Kidney (tissue), 14 donors: ENCODE measurements around the gene FAHD2B. TPM values are rescaled to one million over a fixed set of nuclear protein-coding genes. Genes with fewer than 3 reads are reported as not detected.
"Not testable (repeated sequence)": the region's sequence is repeated elsewhere in the genome, so short reads cannot be mapped to it uniquely, and the experiment has no call there.

Source experiments
- DNase-seq, 5 donors: peaks; one replicate each; pipeline ENCODE4 v3.0.0-alpha.2; 2013 to 2020
- FAIRE-seq: peaks from 2 replicates; lab custom pipeline; 2012; peaks lifted over from hg19 to GRCh38; lab: Jason Lieb, UNC
- H3K27ac ChIP-seq, 2 donors: one replicate each; pipeline ENCODE4 v1.7.0; 2013; ENCODE audit warnings: low read depth in 2 of 2, low read length in 2 of 2, inconsistent platforms in 1 of 2
- H3K27me3 ChIP-seq: one replicate; pipeline ENCODE4 v1.7.1; 2013; ENCODE audit warnings: low read length, inconsistent platforms; ENCODE audit not compliant: control insufficient read depth, insufficient read depth
- H3K36me3 ChIP-seq, 3 donors: one replicate each; pipeline versions ENCODE4 v1.7.0 to v1.7.1; 2013; ENCODE audit warnings: low read length in 3 of 3, control low read depth in 1 of 3, inconsistent platforms in 1 of 3; ENCODE audit not compliant: insufficient read depth in 3 of 3, control insufficient read depth in 2 of 3
- H3K4me1 ChIP-seq, 3 donors: one replicate each; pipeline versions ENCODE4 v1.7.0 to v1.7.1; 2013; ENCODE audit warnings: low read length in 3 of 3, inconsistent platforms in 1 of 3, low read depth in 1 of 3; ENCODE audit not compliant: control insufficient read depth in 2 of 3, insufficient read depth in 2 of 3
- H3K4me3 ChIP-seq, 3 donors: one replicate each; pipeline versions ENCODE4 v1.7.0 to v1.8.1; 2013; ENCODE audit warnings: low read length in 3 of 3, control low read depth in 1 of 3, inconsistent platforms in 1 of 3
- H3K9ac ChIP-seq, 3 donors: one replicate each; pipeline versions ENCODE4 v1.7.0 to v1.7.1; 2013; ENCODE audit warnings: low read length in 3 of 3, control low read depth in 1 of 3, inconsistent platforms in 1 of 3
- H3K9me3 ChIP-seq, 3 donors: one replicate each; pipeline versions ENCODE4 v1.7.0 to v1.7.1; 2013; ENCODE audit warnings: low read length in 3 of 3, control low read depth in 1 of 3, inconsistent platforms in 1 of 3; ENCODE audit not compliant: control insufficient read depth in 2 of 3, insufficient read depth in 1 of 3
- CTCF ChIP-seq: IDR thresholded peaks from 3 replicates; pipeline ENCODE4 v1.5.1; 2012; ENCODE audit warnings: mild to moderate bottlenecking, moderate library complexity, borderline replicate concordance; ENCODE audit not compliant: insufficient read depth; ENCODE audit errors: extremely low read depth
- intact Hi-C: fragments of 100-400 bp; cut with DNase I; formaldehyde crosslinking; loops from one replicate; pipeline ENCODE4 v1.11.1; 2022
- polyA plus RNA-seq: library from polyadenylated mRNA; stranded (reverse); fragments of 350-450 nt; fragmentation: Illumina TruSeq; extraction: RNeasy Lipid Tissue Mini Kit (QIAGEN cat#74804); gene quantifications from one replicate; pipeline ENCODE4 v1.2.3, GENCODE V29; 2014; ENCODE audit warnings: low read depth, low replicate concordance; ENCODE audit not compliant: insufficient read depth
- total RNA-seq: library from RNA; stranded (reverse); fragmentation: NEBNext Ultra II Directional; extraction: Animal tissue kit (Norgen Biotek cat#: 25700); gene quantifications from one replicate; pipeline ENCODE4 v1.2.1, GENCODE V29; 2021
- donor health status: control.
- donor health status: control.
- donor health status: control.
- donor health status: control.
- donor health status: control.
- donor health status: DM: yes; HTN: yes; CAD: no.
- donor health status: Normal renal cell carcinoma (clear cell type).

The FAHD2B gene
- total and polyA plus RNA-seq, 2 donors from 2014 or later = 8.8 to 34.5 TPM

- DNase-seq (no peak), FAIRE-seq (no peak)
- TF ChIP-seq CTCF = no peak
- Histone ChIP-seq H3K27ac (no peak overlapping the region), H3K4me1 (no peaks in the 10 kb centered on the region), H3K4me3 (no peak overlapping the region), H3K36me3 (no peaks in the 10 kb centered on the region), H3K9ac (no peak overlapping the region), H3K9me3 (no peaks in the 10 kb centered on the region), H3K27me3 (no peaks in the 10 kb centered on the region)
- intact Hi-C loops = no loop called here
These were observed 26.6 kb downstream of the FAHD2B start for GRCh38 chr2:97068074-97068473.

GRCh38 chr2:97067279-97068004 lies 27.2 kb downstream of the FAHD2B start:
- H3K9ac ChIP-seq = no peak overlapping the region
- H3K27me3 ChIP-seq = no peaks in the 10 kb centered on the region
- no peaks in the 10 kb centered on the region for H3K9me3 ChIP-seq
- no peak overlapping the region for H3K4me3 ChIP-seq
- FAIRE-seq (no peak), DNase-seq (no peak)
- H3K4me1 ChIP-seq = no peaks in the 10 kb centered on the region
- no peak for TF ChIP-seq CTCF
- intact Hi-C loops = no loop called here
- H3K27ac ChIP-seq = no peak overlapping the region
- H3K36me3 ChIP-seq = no peaks in the 10 kb centered on the region

DNA sequence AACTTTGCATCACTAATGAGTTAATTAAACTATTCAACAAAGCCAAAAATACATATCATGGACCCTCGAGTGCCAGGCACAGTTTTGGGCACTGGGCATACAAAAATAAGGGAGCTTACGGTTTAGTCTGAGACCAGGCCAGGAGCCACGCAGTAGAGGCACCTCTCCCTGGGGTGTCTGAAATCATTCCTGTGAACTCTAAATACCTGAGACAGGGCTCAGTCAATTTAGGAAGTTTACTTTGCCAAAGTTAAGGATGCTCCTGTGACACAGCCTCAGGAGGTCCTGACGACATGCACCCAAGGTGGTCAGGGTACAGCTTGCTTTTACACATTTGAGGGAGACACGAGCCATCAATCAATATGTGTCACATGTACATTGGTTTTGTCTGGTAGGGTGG lies 28.7 kb downstream of the FAHD2B start:
- DNase-seq, H3K9ac ChIP-seq, H3K27me3 ChIP-seq, H3K4me1 ChIP-seq, FAIRE-seq, H3K36me3 ChIP-seq, H3K27ac ChIP-seq, H3K9me3 ChIP-seq, intact Hi-C loops, H3K4me3 ChIP-seq: not testable (repeated sequence)

DNA sequence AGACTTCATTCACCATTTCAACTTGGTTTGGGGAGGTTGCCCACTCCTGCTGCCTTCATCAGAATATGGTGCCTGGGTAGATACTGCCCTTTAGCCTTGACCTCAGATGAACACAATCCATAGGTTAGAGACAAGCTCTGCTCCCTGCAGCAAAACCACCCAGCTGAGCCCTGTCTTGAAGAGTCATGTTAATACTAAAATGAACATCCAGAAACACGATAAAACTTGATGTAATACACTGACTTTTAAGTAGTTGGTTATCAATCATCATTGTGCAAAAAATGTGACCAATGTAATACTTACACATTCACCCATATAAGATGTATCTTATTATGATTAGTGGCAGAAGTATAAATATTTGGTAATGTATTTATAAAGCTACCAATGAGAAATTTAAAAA lies 32.7 kb downstream of the FAHD2B start:
- H3K27me3 ChIP-seq, DNase-seq, FAIRE-seq: not testable (repeated sequence)

DNA sequence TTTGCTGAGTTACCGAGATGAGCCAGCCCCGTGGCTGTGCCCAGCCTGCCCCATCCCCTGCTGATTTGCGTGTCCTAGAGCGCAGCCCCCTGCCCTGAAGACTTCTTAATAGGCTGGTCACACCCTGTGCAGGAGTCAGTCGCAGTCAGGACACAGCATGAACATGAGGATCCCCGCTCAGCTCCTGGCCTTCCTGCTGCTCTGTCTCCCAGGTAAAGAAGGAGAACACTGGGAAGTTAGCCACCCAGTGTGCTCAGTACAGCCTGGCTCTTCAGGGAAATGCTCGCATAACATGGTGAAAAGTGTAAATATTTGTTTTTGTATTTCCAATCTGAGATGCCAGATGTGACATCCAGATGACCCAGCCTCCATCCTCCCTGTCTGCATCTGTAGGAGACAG lies 34.9 kb downstream of the FAHD2B start:
- intact Hi-C loops, FAIRE-seq: not testable (repeated sequence)

More for the DNA sequence above, 32.7 kb downstream of the FAHD2B start:
- H3K9me3 ChIP-seq, H3K36me3 ChIP-seq, H3K4me1 ChIP-seq, H3K27ac ChIP-seq, intact Hi-C loops, H3K9ac ChIP-seq, H3K4me3 ChIP-seq: not testable (repeated sequence)

GRCh38 chr2:97056150-97056549 lies 38.5 kb downstream of the FAHD2B start:
- FAIRE-seq, H3K27ac ChIP-seq, H3K9me3 ChIP-seq, H3K27me3 ChIP-seq, H3K4me1 ChIP-seq, H3K9ac ChIP-seq, intact Hi-C loops, DNase-seq, H3K36me3 ChIP-seq, H3K4me3 ChIP-seq: not testable (repeated sequence)

More for the DNA sequence above, 34.9 kb downstream of the FAHD2B start:
- not testable (repeated sequence) for H3K36me3 ChIP-seq, DNase-seq, H3K27ac ChIP-seq, H3K27me3 ChIP-seq, H3K9me3 ChIP-seq, H3K9ac ChIP-seq, H3K4me3 ChIP-seq, H3K4me1 ChIP-seq

DNA sequence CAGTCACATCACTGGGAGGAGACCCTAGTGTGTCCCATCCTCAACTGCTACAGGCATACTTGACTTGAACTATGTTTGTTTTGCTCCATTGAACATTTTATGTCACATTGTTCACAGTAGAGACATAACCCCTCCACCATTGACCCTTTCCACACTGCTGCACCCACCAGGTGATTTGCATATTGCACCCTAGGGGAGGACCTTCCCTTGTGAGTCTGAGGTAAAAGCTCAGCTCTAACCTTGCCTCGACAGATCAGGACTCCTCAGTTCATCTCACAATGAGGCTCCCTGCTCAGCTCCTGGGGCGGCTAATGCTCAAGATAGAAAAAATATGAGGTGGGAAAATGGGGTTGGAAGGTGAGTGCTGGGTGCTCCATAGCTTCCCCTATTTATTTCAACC lies 44.6 kb downstream of the FAHD2B start:
- H3K27ac ChIP-seq, H3K9me3 ChIP-seq, intact Hi-C loops, DNase-seq, H3K27me3 ChIP-seq, H3K9ac ChIP-seq, H3K36me3 ChIP-seq, FAIRE-seq, H3K4me1 ChIP-seq, H3K4me3 ChIP-seq: not testable (repeated sequence)
